ENCODE results near the gene ANTKMT.

The ANTKMT gene, protein sequence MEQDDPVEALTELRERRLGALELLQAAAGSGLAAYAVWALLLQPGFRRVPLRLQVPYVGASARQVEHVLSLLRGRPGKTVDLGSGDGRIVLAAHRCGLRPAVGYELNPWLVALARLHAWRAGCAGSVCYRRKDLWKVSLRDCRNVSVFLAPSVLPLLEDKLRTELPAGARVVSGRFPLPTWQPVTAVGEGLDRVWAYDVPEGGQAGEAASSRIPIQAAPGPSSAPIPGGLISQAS

DNA sequence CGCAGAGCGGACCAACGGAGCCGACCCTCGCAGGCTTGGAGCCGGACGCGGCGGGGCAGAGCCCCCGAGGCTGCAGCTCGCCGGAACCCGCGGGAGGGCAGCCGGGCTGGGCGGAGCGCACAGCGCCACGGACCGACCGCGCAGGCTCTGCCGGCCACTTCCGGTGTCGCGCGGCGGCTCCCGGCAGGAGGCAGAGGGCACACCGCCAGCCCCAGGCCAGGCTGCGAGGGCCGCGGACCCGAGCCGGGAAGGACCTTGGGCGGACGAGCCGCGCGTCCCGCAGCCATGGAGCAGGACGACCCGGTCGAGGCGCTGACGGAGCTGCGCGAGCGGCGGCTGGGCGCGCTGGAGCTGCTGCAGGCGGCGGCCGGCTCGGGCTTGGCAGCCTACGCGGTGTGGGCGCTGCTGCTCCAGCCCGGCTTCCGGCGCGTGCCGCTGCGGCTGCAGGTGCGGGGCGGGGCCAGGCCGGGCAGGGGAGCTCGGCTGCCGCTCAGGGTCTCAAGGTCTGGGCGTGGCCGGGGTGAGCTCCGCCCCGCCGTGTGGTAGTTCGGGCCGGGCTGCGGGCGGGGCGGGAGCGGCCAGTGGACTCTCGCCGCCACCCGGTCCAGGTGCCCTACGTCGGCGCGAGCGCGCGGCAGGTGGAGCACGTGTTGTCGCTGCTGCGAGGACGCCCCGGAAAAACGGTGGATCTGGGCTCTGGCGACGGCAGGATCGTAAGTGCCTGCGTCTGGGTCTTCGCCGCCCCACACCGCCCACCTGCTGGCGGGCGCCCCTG lies at the start of gene ANTKMT:
Gene ANTKMT (plus strand): TSS at position 157 of the 775 bp plus-strand sequence. CDS start 129 bp downstream, at position 286.
- peak; percentile 48 for DNase-seq (ENCODE audit: low read depth)

DNA sequence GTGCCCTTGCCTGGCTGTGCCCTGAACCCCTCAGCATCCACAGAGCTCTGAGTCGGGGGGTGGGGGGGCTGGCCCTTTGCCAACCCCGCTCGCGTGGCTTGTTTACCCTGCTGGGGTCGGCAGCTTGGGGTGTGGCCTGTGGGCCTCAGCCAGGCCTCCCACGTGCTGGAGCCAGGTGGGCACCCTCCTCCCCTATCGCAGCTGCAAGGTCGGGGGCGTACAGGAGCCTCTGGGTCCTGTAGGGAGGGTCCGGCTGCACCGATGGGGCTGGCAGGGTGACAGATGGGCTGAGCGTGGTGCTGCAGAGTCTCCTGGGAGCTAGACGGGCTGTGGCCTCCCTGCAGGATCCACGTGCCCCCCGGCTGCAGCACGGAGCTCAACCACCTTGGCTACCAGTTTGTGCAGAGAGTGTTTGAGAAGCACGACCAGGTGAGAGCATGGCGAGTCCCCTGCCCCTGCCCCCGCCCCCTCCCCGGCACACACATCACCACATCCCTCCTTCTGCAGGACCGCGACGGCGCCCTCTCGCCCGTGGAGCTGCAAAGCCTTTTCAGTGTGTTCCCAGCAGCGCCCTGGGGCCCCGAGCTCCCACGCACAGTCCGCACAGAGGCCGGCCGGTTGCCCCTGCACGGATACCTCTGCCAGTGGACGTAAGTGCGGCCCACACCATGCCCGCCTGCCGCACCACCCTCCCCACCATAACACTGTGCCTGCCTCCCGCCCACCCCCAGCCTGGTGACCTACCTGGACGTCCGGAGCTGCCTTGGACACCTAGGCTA lies 49.4 kb upstream of the ANTKMT start:
- no peak for DNase-seq (ENCODE audit: low read depth)

DNA sequence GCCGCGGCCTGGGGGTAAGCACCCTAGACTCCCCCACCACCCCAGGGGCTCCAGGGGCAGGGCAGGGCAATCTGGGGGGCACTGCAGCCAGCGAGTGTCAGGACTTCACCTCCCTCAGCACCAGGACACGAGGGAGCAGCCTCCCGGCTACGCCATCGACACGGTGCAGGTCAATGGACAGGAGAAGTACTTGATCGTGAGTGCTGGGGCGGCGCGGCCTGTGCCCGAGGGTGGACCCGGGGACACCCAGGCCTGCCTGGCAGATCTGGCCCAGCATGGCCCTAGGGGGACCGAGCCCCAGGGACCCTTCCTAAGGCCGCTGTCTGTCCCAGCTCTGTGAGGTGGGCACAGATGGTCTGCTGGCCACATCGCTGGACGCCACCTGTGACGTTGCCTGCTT lies 48.6 kb upstream of the ANTKMT start:
- no peak for DNase-seq (ENCODE audit: low read depth)

DNA sequence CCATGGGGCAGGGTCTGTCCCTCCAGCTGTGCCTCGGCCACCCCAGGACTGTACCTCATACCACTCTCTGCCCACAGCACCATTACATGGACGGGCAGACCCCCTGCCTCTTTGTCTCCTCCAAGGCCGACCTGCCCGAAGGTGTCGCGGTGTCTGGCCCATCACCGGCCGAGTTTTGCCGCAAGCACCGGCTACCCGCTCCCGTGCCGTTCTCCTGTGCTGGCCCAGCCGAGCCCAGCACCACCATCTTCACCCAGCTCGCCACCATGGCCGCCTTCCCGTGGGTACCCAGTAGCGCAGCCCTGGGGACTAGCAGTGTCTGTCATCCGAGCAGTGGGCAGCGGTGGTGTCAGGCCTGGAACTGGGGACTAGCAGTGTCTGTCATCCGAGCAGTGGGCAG lies 48.1 kb upstream of the ANTKMT start:
- no peak for DNase-seq (ENCODE audit: low read depth)

DNA sequence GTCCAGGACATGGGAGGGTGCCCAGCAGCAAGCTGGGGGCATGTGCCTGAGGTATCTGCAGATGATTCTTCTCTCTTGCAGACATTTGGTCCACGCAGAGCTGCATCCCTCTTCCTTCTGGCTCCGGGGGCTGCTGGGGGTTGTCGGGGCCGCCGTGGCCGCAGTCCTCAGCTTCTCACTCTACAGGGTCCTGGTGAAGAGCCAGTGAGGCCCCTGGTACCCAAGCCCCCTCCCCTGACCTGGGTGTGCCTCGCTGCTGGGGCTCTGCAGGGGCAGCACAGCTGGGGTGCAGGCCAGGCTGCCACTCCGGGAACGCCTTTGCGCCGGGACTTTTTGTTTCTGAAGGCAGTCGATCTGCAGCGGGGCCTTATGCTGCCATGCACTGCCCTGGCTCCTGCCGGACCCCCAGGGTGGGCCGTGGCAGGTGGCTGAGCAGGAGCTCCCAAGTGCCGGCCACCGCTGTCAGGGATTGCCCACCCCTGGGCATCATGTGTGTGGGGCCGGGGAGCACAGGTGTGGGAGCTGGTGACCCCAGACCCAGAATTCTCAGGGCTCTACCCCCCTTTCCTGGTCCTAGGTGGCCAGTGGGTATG lies 47.5 kb upstream of the ANTKMT start:
- DNase-seq (ENCODE audit: low read depth) = no peak

DNA sequence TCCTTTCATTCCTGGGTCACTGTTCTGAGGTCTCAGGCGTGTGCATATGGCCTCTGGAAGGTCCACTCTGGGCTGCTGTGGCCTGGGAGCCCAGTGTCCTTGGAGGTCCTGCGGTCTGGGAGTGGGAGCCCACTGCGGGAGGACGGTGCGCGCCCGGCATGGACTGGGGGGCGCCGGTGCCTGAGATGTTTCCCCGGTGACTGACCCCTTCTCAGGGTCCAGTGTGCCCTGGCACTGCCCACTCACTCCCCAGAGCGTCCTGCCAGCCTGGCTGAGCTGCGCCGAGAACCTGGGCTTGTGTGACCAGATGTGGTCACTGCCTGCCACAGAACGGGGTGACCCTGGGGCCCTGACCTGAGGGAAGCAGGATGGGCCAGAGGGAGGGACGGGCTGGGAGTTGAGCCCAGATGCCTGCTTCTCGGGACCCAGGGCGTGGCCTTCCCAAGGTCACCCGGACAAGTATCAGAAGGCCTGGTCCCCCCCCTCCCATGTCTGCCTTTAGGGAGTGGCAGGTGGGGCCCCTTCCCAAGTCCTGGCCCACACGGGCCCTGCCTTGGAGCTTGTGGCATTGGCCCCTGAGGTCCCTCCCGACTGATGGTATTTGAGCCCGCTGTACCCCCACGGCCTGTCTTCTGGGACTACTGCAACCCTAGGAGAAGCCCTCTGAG lies 46.6 kb upstream of the ANTKMT start:
- no peak for DNase-seq (ENCODE audit: low read depth)

DNA sequence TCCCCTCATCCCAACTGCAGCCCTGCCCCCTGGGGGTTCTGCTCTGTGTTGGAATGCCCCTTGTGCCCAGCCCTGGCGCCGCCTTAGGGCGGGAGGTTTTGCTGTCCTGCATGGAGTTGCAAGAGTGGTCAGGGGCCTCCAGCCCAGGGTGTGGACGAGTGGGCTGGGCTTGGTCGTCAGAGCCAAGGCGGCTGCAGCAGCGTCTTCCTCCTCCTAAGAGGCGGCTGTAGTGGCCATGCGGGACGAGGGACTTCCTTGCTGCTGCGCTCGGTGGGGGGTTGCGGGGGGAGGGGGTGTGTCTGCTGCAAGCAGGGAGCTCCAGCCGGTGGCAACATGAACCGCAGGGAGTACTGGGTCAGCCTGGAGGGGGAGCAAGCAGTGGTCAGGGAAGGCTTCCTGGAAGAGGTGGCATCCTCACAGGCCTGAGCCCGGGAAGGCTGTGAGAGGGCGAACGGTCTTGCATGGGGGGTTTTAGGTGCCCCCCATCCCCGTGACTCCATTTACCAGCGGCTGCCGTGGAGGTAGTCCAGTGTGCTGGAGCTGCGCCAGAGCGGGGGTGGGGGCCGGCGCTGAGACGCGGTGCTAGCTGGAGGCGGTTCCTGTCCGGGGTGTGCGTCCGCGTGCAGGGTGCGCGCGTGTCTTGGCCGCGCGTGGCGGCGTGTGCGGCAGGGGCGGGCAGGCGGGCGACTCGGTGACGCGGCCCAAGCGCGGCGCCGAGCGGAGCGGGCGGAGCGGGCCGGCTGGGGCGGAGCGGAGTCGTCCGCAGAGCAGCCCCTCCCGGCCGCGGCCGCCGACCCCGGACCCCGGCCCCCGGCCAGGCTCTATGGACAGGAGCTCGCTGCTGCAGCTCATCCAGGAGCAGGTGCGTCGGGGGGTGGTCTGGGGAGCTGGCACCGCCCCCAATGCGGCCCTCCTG lies 45.7 kb upstream of the ANTKMT start, which contains the start of gene RHBDL1:
Gene RHBDL1 (plus strand): TSS at position 704 of the 916 bp plus-strand sequence. CDS start 120 bp downstream, at position 824.
- no peak for DNase-seq (ENCODE audit: low read depth)

DNA sequence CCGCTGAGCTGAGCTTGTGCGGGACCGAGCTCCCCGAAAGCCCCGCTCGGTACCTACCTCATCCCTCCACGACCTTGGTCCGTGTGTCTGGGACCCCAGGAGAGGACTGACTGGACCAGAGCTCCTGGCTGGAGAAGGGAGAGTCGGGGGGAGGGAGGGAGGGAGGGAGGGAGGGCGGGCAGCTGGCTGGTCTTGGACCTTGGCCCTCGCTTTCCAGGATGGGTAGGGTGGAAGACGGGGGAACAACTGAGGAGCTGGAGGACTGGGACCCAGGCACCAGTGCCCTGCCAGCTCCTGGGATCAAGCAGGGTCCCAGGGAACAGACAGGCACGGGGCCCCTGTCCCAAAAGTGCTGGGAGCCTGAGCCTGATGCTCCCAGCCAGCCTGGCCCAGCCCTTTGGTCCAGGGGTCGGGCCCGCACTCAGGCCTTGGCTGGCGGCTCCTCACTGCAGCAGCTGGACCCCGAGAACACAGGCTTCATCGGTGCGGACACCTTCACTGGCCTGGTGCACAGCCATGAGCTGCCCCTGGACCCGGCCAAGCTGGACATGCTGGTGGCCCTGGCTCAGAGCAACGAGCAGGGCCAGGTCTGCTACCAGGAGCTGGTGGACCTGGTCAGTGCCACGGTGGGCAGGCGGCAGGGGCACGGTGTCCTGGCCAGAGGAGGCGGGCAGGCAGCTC lies 44.9 kb upstream of the ANTKMT start:
- DNase-seq (ENCODE audit: low read depth) = no peak

DNA sequence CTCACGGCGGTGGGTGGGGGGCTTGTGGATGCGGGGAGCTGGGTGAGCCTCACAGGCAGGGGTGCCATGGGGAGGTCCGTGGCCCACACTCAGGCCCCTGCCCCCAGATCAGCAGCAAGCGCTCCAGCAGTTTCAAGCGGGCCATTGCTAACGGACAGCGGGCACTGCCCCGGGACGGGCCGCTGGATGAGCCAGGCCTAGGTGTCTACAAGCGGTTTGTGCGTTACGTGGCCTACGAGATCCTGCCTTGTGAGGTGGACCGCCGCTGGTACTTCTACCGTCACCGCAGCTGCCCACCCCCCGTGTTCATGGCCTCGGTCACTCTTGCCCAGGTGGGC lies 44.4 kb upstream of the ANTKMT start:
- no peak for DNase-seq (ENCODE audit: low read depth)

DNA sequence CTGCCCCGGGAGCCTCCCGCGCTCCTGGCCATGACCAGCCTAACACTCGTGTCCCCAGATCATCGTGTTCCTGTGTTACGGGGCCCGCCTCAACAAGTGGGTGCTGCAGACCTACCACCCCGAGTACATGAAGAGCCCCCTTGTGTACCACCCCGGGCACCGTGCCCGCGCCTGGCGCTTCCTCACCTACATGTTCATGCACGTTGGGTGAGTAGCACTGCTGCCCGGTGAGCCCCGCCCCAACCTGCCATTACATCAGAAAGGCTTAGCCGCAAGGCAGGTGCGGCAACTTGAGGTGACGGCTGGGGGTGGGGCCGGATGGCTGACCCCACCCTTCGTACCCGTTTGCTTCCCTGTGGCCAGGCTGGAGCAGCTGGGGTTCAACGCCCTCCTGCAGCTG lies 44.0 kb upstream of the ANTKMT start:
- DNase-seq (ENCODE audit: low read depth) = no peak

DNA sequence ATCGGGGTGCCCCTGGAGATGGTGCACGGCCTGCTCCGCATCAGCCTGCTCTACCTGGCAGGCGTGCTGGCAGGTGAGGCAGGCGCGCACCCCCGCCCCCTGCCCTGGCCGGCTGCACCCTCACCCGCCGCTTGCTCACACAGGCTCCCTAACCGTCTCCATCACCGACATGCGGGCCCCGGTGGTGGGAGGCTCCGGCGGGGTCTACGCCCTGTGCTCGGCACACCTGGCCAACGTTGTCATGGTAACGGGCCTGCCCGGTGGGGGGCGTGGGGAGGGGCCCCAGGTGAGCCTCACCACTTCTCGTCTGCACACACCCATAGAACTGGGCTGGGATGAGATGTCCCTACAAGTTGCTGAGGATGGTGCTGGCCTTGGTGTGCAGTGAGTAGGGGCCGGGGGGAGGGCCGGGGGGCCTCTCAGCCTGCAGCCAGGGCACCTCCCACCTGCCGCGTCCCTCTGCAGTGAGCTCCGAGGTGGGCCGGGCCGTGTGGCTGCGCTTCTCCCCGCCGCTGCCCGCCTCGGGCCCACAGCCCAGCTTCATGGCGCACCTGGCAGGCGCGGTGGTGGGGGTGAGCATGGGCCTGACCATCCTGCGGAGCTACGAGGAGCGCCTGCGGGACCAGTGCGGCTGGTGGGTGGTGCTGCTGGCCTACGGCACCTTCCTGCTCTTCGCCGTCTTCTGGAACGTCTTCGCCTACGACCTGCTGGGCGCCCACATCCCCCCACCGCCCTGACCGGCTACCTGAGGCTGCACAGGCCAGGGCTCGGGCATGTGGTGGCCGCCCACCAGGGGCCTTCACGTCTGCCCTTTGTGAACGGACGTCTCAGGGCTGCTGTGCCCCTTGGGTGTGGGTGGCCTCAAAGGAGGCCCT lies 43.4 kb upstream of the ANTKMT start:
- no peak for DNase-seq (ENCODE audit: low read depth)

DNA sequence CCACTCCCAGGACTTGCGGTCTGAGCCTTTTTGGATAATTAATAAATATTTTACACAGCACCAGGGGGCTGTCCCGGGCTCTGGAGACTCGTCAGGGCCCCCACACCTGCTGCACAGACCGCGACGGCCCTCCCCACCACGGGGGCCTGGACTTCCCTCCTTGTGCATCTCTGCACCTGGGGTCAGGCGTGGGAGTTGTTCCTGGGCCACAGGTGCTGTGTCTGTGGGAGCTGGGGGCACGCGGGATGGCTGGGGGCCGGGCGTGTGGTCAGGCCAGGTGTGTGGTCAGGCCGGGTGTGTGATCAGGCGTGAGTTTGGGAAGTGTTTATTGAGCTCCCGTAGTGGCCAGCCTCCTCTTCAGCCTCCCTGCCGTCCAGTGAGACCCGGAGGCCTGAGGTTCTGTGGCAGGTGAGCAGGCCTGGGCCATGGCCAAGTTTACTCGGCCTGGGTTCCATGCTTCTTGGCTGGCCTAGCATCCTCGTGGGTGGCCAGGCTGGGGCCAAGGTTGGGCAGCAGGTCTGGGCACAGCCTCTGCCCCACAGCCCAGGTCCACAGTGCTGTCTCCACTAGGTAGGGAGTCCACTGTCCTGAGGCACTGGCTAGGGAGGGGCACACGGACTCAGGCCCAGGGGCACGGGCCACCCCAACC lies 42.6 kb upstream of the ANTKMT start:
- DNase-seq (ENCODE audit: low read depth) = no peak

DNA sequence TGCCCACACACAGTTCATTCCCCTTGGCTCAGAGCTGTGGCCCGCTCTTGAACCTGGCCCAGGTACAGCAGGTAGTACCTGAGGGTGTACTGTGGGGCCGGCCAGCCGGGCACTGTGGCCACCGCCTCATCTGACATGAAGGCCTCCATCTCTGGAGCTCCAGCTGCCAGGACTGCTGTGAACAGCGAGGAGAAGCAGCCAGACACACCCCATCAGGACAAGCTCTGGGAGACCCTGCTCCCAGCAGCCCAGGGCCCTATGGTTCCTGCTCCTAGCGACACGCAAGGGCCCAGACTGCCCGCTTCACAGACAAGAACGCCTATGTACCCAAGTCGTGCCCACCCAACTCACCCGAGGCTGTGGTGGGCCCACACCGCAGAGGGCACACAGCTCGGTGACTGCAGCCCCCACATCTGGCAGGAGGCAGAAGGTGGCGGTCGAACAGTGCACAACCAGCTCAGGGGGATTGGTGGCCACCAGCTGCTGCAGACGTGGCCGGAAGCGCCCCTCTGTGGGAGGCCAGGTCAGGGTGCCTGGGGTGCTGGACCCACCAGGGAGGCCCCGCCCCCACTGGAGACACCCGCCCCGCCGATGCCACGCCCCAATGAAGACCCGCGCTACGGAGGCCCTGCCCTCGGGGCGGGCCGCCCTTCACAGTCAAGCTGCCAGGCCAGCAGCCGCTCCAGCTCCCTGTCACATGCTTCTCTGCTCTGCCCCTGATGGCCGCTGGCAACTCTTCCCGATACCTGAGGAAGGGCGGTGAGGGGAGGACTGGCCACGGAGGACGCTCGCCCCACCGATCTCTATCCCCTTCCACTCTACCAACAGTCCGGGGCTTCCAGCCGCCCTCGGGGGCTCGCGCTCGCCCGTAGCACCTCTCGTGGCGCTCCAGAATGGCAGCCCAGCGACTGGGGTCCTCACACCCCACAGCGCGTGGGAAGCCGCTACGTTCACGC lies 41.8 kb upstream of the ANTKMT start:
- peak; percentile 42 for DNase-seq (ENCODE audit: low read depth)

DNA sequence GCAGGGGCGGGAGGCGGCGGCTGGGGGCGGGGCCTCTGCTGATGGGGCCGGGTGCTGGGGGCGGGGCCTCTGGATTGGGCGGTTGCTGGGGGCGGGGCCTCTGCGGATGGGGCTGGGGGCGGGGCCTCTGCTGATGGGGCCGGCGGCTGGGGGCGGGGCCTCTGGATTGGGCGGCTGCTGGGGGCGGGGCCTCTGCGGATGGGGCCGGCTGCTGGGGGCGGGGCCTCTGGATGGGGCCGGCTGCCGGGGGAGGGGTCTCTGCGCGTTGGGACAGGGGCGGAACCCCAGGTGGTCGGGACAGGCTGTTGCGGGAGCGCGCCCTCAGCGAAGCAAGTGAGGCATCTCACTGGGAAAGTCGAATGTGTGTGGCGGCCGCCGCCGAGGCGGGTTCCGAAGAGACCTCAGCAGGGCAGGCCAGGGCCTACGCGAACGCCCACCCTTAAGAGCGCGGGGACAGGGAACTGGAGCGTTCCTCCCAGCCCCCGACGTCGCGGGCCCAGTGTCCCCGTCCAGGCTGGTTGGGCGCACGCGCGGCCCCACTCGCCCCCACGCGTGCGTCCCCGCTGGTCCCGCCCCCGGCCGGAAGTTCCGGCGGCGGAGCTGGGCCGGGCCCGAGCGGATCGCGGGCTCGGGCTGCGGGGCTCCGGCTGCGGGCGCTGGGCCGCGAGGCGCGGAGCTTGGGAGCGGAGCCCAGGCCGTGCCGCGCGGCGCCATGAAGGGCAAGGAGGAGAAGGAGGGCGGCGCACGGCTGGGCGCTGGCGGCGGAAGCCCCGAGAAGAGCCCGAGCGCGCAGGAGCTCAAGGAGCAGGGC lies 40.9 kb upstream of the ANTKMT start, which contains the start of gene STUB1:
Gene STUB1 (plus strand): TSS at position 597 of the 811 bp plus-strand sequence. CDS start 116 bp downstream, at position 713.
- DNase-seq (ENCODE audit: low read depth) = peak; percentile 83

DNA sequence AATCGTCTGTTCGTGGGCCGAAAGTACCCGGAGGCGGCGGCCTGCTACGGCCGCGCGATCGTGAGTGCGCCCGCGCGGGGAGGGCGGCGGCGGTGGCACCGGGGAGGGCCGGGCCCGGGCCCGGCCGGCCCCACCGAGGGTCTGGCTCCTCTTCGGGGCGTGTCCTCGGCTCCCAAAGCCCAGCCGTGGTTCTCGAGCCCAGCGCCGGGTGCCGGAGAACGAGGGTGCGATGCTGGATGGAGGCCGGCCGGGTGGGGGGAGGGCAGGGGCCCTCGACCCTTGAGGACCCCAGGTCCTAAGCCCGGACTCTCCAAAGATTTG lies 40.4 kb upstream of the ANTKMT start:
- no peak for DNase-seq (ENCODE audit: low read depth)

DNA sequence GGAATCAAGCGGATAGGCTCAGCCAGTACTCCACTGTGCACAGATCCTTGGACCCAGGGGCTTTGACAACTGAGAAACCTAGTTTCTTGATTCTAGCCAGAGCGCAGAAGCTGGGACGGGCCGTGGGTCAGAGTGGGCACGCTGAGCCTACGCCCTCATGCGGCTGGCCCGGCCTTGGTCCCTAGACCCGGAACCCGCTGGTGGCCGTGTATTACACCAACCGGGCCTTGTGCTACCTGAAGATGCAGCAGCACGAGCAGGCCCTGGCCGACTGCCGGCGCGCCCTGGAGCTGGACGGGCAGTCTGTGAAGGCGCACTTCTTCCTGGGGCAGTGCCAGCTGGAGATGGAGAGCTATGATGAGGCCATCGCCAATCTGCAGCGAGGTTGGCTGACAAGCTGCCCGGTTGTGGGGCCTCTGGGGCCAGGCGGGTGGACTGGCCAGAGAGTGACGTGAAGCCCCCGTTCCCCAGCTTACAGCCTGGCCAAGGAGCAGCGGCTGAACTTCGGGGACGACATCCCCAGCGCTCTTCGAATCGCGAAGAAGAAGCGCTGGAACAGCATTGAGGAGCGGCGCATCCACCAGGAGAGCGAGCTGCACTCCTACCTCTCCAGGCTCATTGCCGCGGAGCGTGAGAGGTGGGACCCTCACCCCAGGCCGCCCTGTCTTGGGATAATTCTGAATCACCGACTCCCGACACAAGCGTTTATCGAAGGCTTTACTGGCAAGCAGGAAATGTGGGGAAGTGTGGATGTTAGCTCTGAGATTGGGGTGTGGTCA lies 39.8 kb upstream of the ANTKMT start:
- DNase-seq (ENCODE audit: low read depth) = no peak
